CD4-positive, alpha-beta T cell treated with Interleukin-15 for 4 hours (primary cell): ENCODE results near the gene NKAIN4.
A peak's percentile ranks its signal among the peaks of the same experiment; 100 is the strongest.

Source experiments
- DNase-seq: peaks from one replicate; pipeline ENCODE4 v3.0.0-alpha.2; 2020; ENCODE audit warnings: low spot score

The NKAIN4 gene

GRCh38 chr20:63254232-63254605 is at the start of gene NKAIN4:
TSS of gene NKAIN4 (minus strand) at chr20:63254463. CDS start at chr20:63254450, 13 bp downstream.
- DNase-seq: no peak

GRCh38 chr20:63303095-63303666 is 48.9 kb upstream of the NKAIN4 start:
- no peak for DNase-seq

- no peak for DNase-seq
These were observed 47.4 kb upstream of the NKAIN4 start for GRCh38 chr20:63301671-63302070.

GRCh38 chr20:63298731-63299312 is 44.6 kb upstream of the NKAIN4 start:
- DNase-seq: no peak

GRCh38 chr20:63297796-63298572 is 43.7 kb upstream of the NKAIN4 start:
- DNase-seq: no peak

- no peak for DNase-seq
These were observed 43.1 kb upstream of the NKAIN4 start for GRCh38 chr20:63297371-63297781.

- no peak for DNase-seq
These were observed 42.5 kb upstream of the NKAIN4 start for GRCh38 chr20:63296531-63297299.

- DNase-seq: no peak
These were observed 41.6 kb upstream of the NKAIN4 start for GRCh38 chr20:63295846-63296245.

- no peak for DNase-seq
These were observed 41.2 kb upstream of the NKAIN4 start for GRCh38 chr20:63295422-63295821.

- no peak for DNase-seq
These were observed 40.8 kb upstream of the NKAIN4 start for GRCh38 chr20:63295018-63295417.

GRCh38 chr20:63294536-63294900 is 40.3 kb upstream of the NKAIN4 start:
- DNase-seq: no peak

GRCh38 chr20:63293871-63294535 is 39.7 kb upstream of the NKAIN4 start:
- no peak for DNase-seq

GRCh38 chr20:63293456-63293855 is 39.2 kb upstream of the NKAIN4 start:
- DNase-seq: no peak

- no peak for DNase-seq
These were observed 38.6 kb upstream of the NKAIN4 start, which contains the start of gene COL20A1 for GRCh38 chr20:63292904-63293303. TSS of gene COL20A1 (plus strand) at chr20:63293186. CDS start at chr20:63295108, 1,922 bp downstream.

- no peak for DNase-seq
These were observed 38.0 kb upstream of the NKAIN4 start for GRCh38 chr20:63292292-63292701.

- DNase-seq: no peak
These were observed 37.5 kb upstream of the NKAIN4 start for GRCh38 chr20:63291811-63292210.

- DNase-seq: peak; percentile 45
These were observed 36.6 kb upstream of the NKAIN4 start for GRCh38 chr20:63290677-63291472.

- DNase-seq: no peak
These were observed 35.9 kb upstream of the NKAIN4 start for GRCh38 chr20:63290136-63290676.

- DNase-seq: no peak
These were observed 35.3 kb upstream of the NKAIN4 start for GRCh38 chr20:63289311-63290135.
